Adrenal gland (tissue), 12 donors: Measurements from ENCODE around the gene NFATC1. TPM values are rescaled to one million over a fixed set of nuclear protein-coding genes. Genes with fewer than 3 reads are reported as not detected.

Experiments used
- DNase-seq, 7 donors: peaks; one replicate each; pipeline ENCODE4 v3.0.0-alpha.2; 2019 to 2020
- H3K27ac ChIP-seq, 5 donors: fragments of 200-600 bp; sonication (generic) in 4 of 5; 1 replicate in 3 of 5; 2 replicates in 2 of 5; pipeline versions ENCODE4 v1.5.1 to v1.8.0; 2016 to 2020; ENCODE audit warnings: mild to moderate bottlenecking in 1 of 5
- H3K27me3 ChIP-seq: fragments of 200-600 bp; 2 replicates; pipeline ENCODE4 v1.8.0; 2021
- H3K36me3 ChIP-seq, 2 donors: fragments of 200-600 bp; replicated peaks in 1 of 2; 1 replicate in 1 of 2; 2 replicates in 1 of 2; pipeline versions ENCODE4 v1.5.1 to v1.8.0; 2018 to 2022
- H3K4me1 ChIP-seq, 2 donors: fragments of 200-600 bp; replicated peaks in 1 of 2; 1 replicate in 1 of 2; 2 replicates in 1 of 2; pipeline versions ENCODE4 v1.5.1 to v1.8.0; 2018 to 2021
- H3K4me3 ChIP-seq, 4 donors: fragments of 200-600 bp; sonication (generic) in 3 of 4; one replicate each; pipeline ENCODE4 v1.5.1; 2016 to 2018
- H3K9me3 ChIP-seq, 3 donors: fragments of 200-600 bp; sonication (generic) in 1 of 3; replicated peaks in 1 of 3; 1 replicate in 2 of 3; 2 replicates in 1 of 3; pipeline versions ENCODE4 v1.5.1 to v1.8.0; 2016 to 2021
- POLR2A ChIP-seq, 2 donors: fragments of 450-650 bp; IDR thresholded peaks; one replicate each; pipeline ENCODE4 v1.6.1; 2017; ENCODE audit warnings: antibody characterized with exemption in 2 of 2, mild to moderate bottlenecking in 2 of 2, moderate library complexity in 1 of 2
- WGBS, 4 donors: extraction: QIAGEN DNeasy Blood & Tissue Kit in 2 of 4; methylation state at CpG; one replicate each; pipeline versions ENCODE4 v1.1.5 to v1.1.7; 2013 to 2017; 5-methylcytosine and 5-hydroxymethylcytosine counted together
- intact Hi-C, 2 donors: fragments of 100-400 bp; cut with DNase I; formaldehyde crosslinking; loops; one replicate each; pipeline versions ENCODE4 v1.14.1 to v1.15.0; 2022 to 2023
- polyA plus RNA-seq, 3 donors: library from polyadenylated mRNA; stranded (reverse); fragments of 200-250 nt in 2 of 3; fragments of 350-450 nt in 1 of 3; fragmentation: Illumina TruSeq in 1 of 3; extraction: RNeasy Lipid Tissue Mini Kit (QIAGEN cat#74804) in 1 of 3; gene quantifications; one replicate each; pipeline ENCODE4 v1.2.3, GENCODE V29; 2013 to 2014
- total RNA-seq, 9 donors: library from RNA; depleted of rRNA in 4 of 9; stranded (reverse); fragments of >200 nt in 4 of 9; fragments of 120-200 nt in 1 of 9; fragmentation: NEBNext Ultra II Directional in 1 of 9; extraction: Animal tissue kit (Norgen Biotek cat#: 25700) in 1 of 9; gene quantifications; one replicate each; pipeline versions ENCODE4 v1.1.0 to v1.2.4, GENCODE V29; 2013 to 2023
- TF ChIP-seq, protein P1 (sequence below), 6 experiments: fragments of 450-650 bp in 4 of 6; fragments of 200-600 bp in 2 of 6; sonication (generic) in 1 of 6; IDR thresholded peaks; 1 replicate in 5 of 6; 2 replicates in 1 of 6; pipeline versions ENCODE4 v1.5.1 to v1.8.0; 2016 to 2021; ENCODE audit warnings: antibody characterized with exemption in 6 of 6, mild to moderate bottlenecking in 2 of 6, moderate library complexity in 1 of 6
- donor health status: healthy with polysubstance abuse.
- donor health status: Bipolar disorder and iron deficiency.
- donor health status: DM: yes; HTN: yes; CAD: no.
- donor health status: DM: no; HTN: no; CAD: no.
- donor health status: DM: no; HTN: no; CAD: no.
- donor health status: DM: yes; HTN: yes; CAD: no.

Gene NFATC1
- total and polyA plus RNA-seq, 12 donors = 0.50 to 20.9 (median 6.7) TPM

- no peak for TF ChIP-seq POLR2A (IDR thresholded peaks at IDR 0.05)
- TF ChIP-seq, protein P1, sequence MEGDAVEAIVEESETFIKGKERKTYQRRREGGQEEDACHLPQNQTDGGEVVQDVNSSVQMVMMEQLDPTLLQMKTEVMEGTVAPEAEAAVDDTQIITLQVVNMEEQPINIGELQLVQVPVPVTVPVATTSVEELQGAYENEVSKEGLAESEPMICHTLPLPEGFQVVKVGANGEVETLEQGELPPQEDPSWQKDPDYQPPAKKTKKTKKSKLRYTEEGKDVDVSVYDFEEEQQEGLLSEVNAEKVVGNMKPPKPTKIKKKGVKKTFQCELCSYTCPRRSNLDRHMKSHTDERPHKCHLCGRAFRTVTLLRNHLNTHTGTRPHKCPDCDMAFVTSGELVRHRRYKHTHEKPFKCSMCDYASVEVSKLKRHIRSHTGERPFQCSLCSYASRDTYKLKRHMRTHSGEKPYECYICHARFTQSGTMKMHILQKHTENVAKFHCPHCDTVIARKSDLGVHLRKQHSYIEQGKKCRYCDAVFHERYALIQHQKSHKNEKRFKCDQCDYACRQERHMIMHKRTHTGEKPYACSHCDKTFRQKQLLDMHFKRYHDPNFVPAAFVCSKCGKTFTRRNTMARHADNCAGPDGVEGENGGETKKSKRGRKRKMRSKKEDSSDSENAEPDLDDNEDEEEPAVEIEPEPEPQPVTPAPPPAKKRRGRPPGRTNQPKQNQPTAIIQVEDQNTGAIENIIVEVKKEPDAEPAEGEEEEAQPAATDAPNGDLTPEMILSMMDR (IDR thresholded peaks at IDR 0.05) = no peak
- Histone ChIP-seq H3K9me3 (no peaks in the 10 kb centered on the region), H3K4me3 (no peak overlapping the region), H3K4me1 (no peaks in the 10 kb centered on the region), H3K36me3 (no peaks in the 10 kb centered on the region), H3K27ac (no peak overlapping the region), H3K27me3 (no peaks in the 10 kb centered on the region)
- peak in 3 of 7 donors; percentile 7 to 9 (median 8) for DNase-seq
- 53 to 64% (median 59%) methylated on average over 2 to 9 of the region's 9 CpGs for WGBS, 4 donors
- intact Hi-C loops = loop anchor here in 1 of 2 donors (10.0 kb wide), 1 partner anchor 56 kb away; no protein-coding TSS in a partner anchor
Measured at GRCh38 chr18:79520478-79521390, 125.0 kb downstream of the NFATC1 start.

GRCh38 chr18:79521416-79522205 is 125.9 kb downstream of the NFATC1 start:
- WGBS, 4 donors = 65 to 100% (median 73%) methylated on average over 1 to 9 of the region's 9 CpGs
- Histone ChIP-seq H3K27ac (no peak overlapping the region), H3K4me3 (no peak overlapping the region), H3K4me1 (no peaks in the 10 kb centered on the region), H3K9me3 (no peaks in the 10 kb centered on the region), H3K36me3 (no peaks in the 10 kb centered on the region), H3K27me3 (no peaks in the 10 kb centered on the region)
- DNase-seq = peak in 2 of 7 donors; percentile 5 to 30
- intact Hi-C loops = loop anchor here in 1 of 2 donors (10.0 kb wide), 1 partner anchor 57 kb away; no protein-coding TSS in a partner anchor
- TF ChIP-seq, protein P1 (IDR thresholded peaks at IDR 0.05) = no peak
- no peak for TF ChIP-seq POLR2A (IDR thresholded peaks at IDR 0.05)

GRCh38 chr18:79522451-79523205 is 126.9 kb downstream of the NFATC1 start:
- WGBS, 4 donors = 85 to 92% (median 90%) methylated on average over 12 to 17 of the region's 17 CpGs
- intact Hi-C loops = loop anchor here in 1 of 2 donors (10.0 kb wide), 1 partner anchor 58 kb away; no protein-coding TSS in a partner anchor
- Histone ChIP-seq H3K36me3 (peaks cover 0 to 1% of the 10 kb centered on the region in 2 donors), H3K4me1 (no peaks in the 10 kb centered on the region), H3K4me3 (no peak overlapping the region), H3K27me3 (no peaks in the 10 kb centered on the region), H3K9me3 (no peaks in the 10 kb centered on the region), H3K27ac (no peak overlapping the region)
- TF ChIP-seq, protein P1 (IDR thresholded peaks at IDR 0.05) = no peak
- no peak for TF ChIP-seq POLR2A (IDR thresholded peaks at IDR 0.05)
- peak in 2 of 7 donors; percentile 14 to 44 for DNase-seq
